ENCODE measurements around the gene TSPAN10. TPM values are rescaled to one million over a fixed set of nuclear protein-coding genes. Genes with fewer than 3 reads are reported as not detected.

Gene TSPAN10
- total and polyA plus RNA-seq, 2 of the 13 experiments (the other 11 are each of a cell fraction or from before 2014, with no cell fraction given): 0.54 to 0.75 TPM

DNA sequence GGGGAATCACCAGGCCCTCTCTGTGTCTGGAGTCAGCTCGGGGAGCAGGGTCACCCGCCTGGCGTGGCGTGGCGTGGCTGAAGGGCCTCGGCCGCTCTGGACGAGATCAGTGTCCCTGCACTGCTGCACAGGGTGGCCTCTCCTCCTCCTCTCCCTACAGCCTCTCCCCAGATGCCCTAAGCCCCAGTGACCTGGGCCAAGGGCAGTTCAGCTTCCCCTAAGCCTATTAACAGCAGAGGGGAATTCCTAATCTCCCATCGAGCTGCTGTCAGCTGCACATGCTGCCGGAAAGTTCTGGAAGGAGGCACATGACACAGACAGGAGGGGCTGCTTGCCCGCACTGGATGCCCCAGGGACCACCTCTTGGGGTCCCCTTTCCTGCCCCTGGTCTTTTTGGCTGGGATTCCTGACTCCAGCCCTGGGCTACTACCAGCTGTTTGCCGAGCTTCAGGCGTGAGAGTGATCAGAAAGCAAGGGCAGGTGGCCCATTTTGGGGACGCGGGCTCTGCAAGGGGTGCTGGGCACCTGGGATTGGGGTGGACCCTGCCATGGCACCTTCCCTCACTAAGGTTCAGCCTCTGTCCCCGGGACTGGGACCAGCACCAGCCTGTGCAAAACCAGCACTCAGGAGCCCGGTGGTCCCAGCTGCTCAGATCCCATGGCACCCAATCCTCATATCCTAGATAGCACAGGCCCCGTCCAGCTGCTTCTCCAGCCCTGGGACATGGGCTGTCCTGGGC, 18.6 kb downstream of the TSPAN10 start (continued):
- TF ChIP-seq MYC (CRISPR knock-in tag; IDR thresholded peaks at IDR 0.05; ENCODE audit: borderline replicate concordance) (0 out of 2 replicates have a peak, but pooled peaks have one; percentile 10), ZNF768 (CRISPR knock-in tag; IDR thresholded peaks at IDR 0.05) (peak; percentile 21; the same call in 1 of the 2 replicates), SRY (CRISPR knock-in tag; IDR thresholded peaks at IDR 0.05) (peak; percentile 51; the same call in 1 of the 2 replicates), TRIM24 (CRISPR knock-in tag; IDR thresholded peaks at IDR 0.05) (no peak), ZNF660 (CRISPR knock-in tag; IDR thresholded peaks at IDR 0.05; ENCODE audit: borderline replicate concordance, low read depth) (no peak), ZMYM4 (CRISPR knock-in tag; IDR thresholded peaks at IDR 0.05) (0 out of 2 replicates have a peak, but pooled peaks have one; percentile 38), MED13 (CRISPR knock-in tag; IDR thresholded peaks at IDR 0.05) (no peak), ARNTL (CRISPR knock-in tag; IDR thresholded peaks at IDR 0.05) (0 out of 2 replicates have a peak, but pooled peaks have one; percentile 25), PPARG (CRISPR knock-in tag; conservative IDR thresholded peaks at IDR 0.05) (peak; percentile 99), ZNF441 (CRISPR knock-in tag; IDR thresholded peaks at IDR 0.05; ENCODE audit: borderline replicate concordance) (peak; percentile 47; the same call in 1 of the 2 replicates), NR2F6 (IDR thresholded peaks at IDR 0.05) (peak; percentile 61; the same call in 1 of the 2 replicates), NR2F6 (CRISPR knock-in tag; IDR thresholded peaks at IDR 0.05) (peak; percentile 59; the same call in 1 of the 2 replicates), MED1 (CRISPR knock-in tag; IDR thresholded peaks at IDR 0.05) (peak; percentile 74), MEIS1 (CRISPR knock-in tag; IDR thresholded peaks at IDR 0.05; ENCODE audit: borderline replicate concordance) (peak; percentile 77; the same call in 1 of the 2 replicates), MTA1 (CRISPR knock-in tag; IDR thresholded peaks at IDR 0.05; ENCODE audit: borderline replicate concordance) (peak; percentile 62; the same call in 1 of the 2 replicates)
- TF ChIP-seq, protein P1, sequence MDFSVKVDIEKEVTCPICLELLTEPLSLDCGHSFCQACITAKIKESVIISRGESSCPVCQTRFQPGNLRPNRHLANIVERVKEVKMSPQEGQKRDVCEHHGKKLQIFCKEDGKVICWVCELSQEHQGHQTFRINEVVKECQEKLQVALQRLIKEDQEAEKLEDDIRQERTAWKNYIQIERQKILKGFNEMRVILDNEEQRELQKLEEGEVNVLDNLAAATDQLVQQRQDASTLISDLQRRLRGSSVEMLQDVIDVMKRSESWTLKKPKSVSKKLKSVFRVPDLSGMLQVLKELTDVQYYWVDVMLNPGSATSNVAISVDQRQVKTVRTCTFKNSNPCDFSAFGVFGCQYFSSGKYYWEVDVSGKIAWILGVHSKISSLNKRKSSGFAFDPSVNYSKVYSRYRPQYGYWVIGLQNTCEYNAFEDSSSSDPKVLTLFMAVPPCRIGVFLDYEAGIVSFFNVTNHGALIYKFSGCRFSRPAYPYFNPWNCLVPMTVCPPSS (IDR thresholded peaks at IDR 0.05): no peak
- TF ChIP-seq, protein P2, sequence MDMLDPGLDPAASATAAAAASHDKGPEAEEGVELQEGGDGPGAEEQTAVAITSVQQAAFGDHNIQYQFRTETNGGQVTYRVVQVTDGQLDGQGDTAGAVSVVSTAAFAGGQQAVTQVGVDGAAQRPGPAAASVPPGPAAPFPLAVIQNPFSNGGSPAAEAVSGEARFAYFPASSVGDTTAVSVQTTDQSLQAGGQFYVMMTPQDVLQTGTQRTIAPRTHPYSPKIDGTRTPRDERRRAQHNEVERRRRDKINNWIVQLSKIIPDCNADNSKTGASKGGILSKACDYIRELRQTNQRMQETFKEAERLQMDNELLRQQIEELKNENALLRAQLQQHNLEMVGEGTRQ (IDR thresholded peaks at IDR 0.05; ENCODE audit: low read depth, low read length): no peak
- TF ChIP-seq, protein P2 (CRISPR knock-in tag; IDR thresholded peaks at IDR 0.05; ENCODE audit: borderline replicate concordance): no peak
- TF ChIP-seq, protein P3, sequence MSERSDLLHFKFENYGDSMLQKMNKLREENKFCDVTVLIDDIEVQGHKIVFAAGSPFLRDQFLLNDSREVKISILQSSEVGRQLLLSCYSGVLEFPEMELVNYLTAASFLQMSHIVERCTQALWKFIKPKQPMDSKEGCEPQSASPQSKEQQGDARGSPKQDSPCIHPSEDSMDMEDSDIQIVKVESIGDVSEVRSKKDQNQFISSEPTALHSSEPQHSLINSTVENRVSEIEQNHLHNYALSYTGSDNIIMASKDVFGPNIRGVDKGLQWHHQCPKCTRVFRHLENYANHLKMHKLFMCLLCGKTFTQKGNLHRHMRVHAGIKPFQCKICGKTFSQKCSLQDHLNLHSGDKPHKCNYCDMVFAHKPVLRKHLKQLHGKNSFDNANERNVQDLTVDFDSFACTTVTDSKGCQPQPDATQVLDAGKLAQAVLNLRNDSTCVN (CRISPR knock-in tag; IDR thresholded peaks at IDR 0.05; ENCODE audit: borderline replicate concordance): no peak
- TF ChIP-seq, protein P4, sequence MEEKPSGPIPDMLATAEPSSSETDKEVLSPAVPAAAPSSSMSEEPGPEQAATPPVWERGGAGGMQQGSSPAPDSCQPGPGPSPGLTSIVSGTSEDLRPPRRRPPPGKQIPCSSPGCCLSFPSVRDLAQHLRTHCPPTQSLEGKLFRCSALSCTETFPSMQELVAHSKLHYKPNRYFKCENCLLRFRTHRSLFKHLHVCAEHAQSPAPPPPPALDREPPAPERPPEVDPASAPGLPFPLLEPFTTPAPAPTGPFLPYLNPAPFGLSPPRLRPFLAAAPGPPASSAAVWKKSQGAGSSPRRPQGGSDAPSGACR (CRISPR knock-in tag; IDR thresholded peaks at IDR 0.05): no peak
- TF ChIP-seq, protein P5, sequence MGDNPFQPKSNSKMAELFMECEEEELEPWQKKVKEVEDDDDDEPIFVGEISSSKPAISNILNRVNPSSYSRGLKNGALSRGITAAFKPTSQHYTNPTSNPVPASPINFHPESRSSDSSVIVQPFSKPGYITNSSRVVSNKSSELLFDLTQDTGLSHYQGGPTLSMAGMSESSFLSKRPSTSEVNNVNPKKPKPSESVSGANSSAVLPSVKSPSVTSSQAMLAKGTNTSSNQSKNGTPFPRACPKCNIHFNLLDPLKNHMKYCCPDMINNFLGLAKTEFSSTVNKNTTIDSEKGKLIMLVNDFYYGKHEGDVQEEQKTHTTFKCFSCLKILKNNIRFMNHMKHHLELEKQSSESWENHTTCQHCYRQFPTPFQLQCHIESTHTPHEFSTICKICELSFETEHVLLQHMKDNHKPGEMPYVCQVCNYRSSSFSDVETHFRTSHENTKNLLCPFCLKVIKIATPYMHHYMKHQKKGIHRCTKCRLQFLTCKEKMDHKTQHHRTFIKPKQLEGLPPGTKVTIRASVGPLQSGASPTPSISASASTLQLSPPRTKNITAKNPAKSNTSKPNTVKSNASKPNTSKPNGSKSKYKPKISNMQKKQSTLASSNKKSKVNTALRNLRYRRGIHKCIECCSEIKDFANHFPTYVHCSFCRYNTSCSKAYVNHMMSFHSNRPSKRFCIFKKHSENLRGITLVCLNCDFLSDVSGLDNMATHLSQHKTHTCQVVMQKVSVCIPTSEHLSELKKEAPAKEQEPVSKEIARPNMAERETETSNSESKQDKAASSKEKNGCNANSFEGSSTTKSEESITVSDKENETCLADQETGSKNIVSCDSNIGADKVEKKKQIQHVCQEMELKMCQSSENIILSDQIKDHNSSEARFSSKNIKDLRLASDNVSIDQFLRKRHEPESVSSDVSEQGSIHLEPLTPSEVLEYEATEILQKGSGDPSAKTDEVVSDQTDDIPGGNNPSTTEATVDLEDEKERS (CRISPR knock-in tag; IDR thresholded peaks at IDR 0.05): peak; percentile 42; the same call in 1 of the 2 replicates

All from HepG2 (cell line).